Activated B cell treated with CpG ODN at 0.5 μM for 24 hours (primary cell): Measurements from ENCODE around the gene LRRD1. TPM values are rescaled to one million over a fixed set of nuclear protein-coding genes. Genes with fewer than 3 reads are reported as not detected.

Source experiments
- ATAC-seq: fragments of 200-7000 bp; cut with Tn5 transposase; one replicate; pipeline ENCODE4 v1.10.0; 2021; ENCODE audit warnings: low read depth, mild to moderate bottlenecking, moderate library complexity
- CTCF ChIA-PET: fragments of 350-600 bp; sonication (Branson Sonifier 250); formaldehyde crosslinking; loops from one replicate; lab custom pipeline; 2021; ENCODE audit warnings: antibody characterized with exemption; lab: Charles Lee
- POLR2A ChIA-PET: fragments of 350-600 bp; sonication (Branson Sonifier 250); formaldehyde crosslinking; loops from one replicate; lab custom pipeline; 2021; ENCODE audit warnings: antibody characterized with exemption; lab: Charles Lee
- DNase-seq: peaks from one replicate; pipeline ENCODE4 v3.0.0; 2022
- H3K27ac Mint-ChIP-seq: one replicate; pipeline ENCODE4 v1.8.0; 2020; ENCODE audit warnings: mixed read lengths
- H3K27me3 Mint-ChIP-seq: one replicate; pipeline ENCODE4 v1.8.0; 2021; ENCODE audit warnings: mixed read lengths
- H3K36me3 Mint-ChIP-seq: one replicate; pipeline ENCODE4 v1.8.0; 2021; ENCODE audit warnings: low read depth, mixed read lengths
- H3K4me1 Mint-ChIP-seq: one replicate; pipeline ENCODE4 v1.8.0; 2021; ENCODE audit warnings: mixed read lengths
- H3K4me3 Mint-ChIP-seq: one replicate; pipeline ENCODE4 v1.8.0; 2020; ENCODE audit warnings: mild to moderate bottlenecking, mixed read lengths
- H3K9me3 Mint-ChIP-seq: one replicate; pipeline ENCODE4 v1.8.0; 2020; ENCODE audit warnings: mixed read lengths
- intact Hi-C: fragments of 100-400 bp; cut with micrococcal nuclease; formaldehyde crosslinking; loops from one replicate; pipeline ENCODE4 v1.15.1; 2024
- total RNA-seq: library from RNA; stranded (reverse); gene quantifications from 2 replicates; pipeline ENCODE4 v1.2.3, GENCODE V29; 2022
- TF ChIP-seq, protein P1 (sequence below): fragments of 200-600 bp; IDR thresholded peaks from one replicate; pipeline ENCODE4 v1.8.0; 2022; ENCODE audit warnings: antibody characterized with exemption, mild to moderate bottlenecking

The LRRD1 gene
- not detected in 2 replicates for total RNA-seq

DNA sequence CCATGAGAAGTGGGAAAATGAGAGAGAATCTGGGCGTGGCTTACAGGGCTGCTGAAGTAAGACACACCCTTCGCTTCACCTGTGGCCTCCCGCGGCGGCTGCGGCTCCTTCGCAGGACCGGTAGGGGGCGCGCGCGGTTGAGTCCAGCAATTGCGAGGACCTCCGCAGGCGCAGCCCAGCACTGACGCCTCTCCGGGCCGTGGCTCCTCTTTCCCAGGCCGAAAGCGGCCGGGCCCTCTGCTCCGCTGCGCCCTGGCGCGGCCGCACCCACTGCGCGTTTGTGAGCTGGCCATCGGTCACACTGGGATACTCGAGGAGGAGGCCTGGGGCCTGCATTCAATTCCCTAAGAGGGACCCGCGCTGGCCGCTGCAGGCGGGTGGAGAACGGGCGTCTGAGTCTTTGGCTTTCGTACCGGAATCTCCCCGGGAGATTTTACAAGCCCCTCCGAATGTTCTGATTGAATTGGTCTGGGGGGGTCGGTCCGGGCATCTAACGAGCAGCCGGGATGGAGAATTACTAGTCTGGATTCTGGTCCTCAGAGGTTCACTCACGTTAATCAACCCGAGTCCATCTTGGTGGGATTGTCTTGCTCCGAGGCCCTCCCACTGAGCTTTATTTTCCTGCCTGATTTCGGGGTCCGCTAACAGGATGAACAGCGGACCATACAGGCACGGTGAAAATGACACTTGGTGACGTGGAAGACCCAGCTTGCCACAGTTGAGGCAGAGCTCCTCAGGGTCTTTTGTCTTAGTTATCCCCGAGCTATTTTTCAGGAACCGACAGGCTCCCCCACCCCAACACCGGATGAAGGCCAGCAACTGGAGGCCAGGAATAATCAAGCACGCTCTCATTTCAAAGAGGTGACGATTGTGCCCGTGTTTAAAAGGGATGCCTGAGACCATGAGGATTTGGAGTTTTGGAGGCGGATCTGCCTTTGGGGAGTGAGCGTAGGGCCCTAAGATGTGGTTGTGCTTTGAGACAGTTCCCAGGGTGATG, at the start of gene LRRD1:
LRRD1 (minus strand) TSS at position 215 of the 997 bp plus-strand sequence. CDS start 13,940 bp downstream, outside the sequence.
- TF ChIP-seq, protein P1, sequence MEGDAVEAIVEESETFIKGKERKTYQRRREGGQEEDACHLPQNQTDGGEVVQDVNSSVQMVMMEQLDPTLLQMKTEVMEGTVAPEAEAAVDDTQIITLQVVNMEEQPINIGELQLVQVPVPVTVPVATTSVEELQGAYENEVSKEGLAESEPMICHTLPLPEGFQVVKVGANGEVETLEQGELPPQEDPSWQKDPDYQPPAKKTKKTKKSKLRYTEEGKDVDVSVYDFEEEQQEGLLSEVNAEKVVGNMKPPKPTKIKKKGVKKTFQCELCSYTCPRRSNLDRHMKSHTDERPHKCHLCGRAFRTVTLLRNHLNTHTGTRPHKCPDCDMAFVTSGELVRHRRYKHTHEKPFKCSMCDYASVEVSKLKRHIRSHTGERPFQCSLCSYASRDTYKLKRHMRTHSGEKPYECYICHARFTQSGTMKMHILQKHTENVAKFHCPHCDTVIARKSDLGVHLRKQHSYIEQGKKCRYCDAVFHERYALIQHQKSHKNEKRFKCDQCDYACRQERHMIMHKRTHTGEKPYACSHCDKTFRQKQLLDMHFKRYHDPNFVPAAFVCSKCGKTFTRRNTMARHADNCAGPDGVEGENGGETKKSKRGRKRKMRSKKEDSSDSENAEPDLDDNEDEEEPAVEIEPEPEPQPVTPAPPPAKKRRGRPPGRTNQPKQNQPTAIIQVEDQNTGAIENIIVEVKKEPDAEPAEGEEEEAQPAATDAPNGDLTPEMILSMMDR = no peak
- no peaks in the 10 kb centered on the region for H3K27me3 Mint-ChIP-seq
- CTCF ChIA-PET = interaction anchor here (1.0 to 1.8 kb wide), 4 partner anchors 15 to 268 kb away, joined by 3 to 5 read pairs (median 4); partner anchors contain the start of genes ANKIB1, GATAD1 and KRIT1
- peak; percentile 100 for ATAC-seq
- POLR2A ChIA-PET = interaction anchor here (1.4 to 1.5 kb wide), 2 partner anchors 45 to 67 kb away, joined by 3 to 7 read pairs; partner anchors contain the start of genes ANKIB1, CYP51A1 and KRIT1
- no peak within 1 kb of the TSS for H3K27ac Mint-ChIP-seq
- no peaks in the 10 kb centered on the region for H3K36me3 Mint-ChIP-seq
- intact Hi-C loops = loop anchor here (1.0 to 2.0 kb wide), 3 partner anchors 44 to 268 kb away; partner anchors contain the start of genes ANKIB1, GATAD1 and KRIT1
- DNase-seq = peak; percentile 90
- peak within 1 kb of the TSS; percentile 82 for H3K4me3 Mint-ChIP-seq
- H3K4me1 Mint-ChIP-seq = peaks cover 11% of the 10 kb centered on the region
- H3K9me3 Mint-ChIP-seq = no peaks in the 10 kb centered on the region

GRCh38 chr7:92228742-92229141, 49.8 kb upstream of the LRRD1 start:
- DNase-seq = no peak
- TF ChIP-seq, protein P1 = no peak
- Mint-ChIP-seq H3K4me1 (no peaks in the 10 kb centered on the region), H3K9me3 (peaks cover 5% of the 10 kb centered on the region), H3K27ac (no peak overlapping the region), H3K27me3 (no peaks in the 10 kb centered on the region), H3K36me3 (peaks cover 73% of the 10 kb centered on the region), H3K4me3 (no peak overlapping the region)
- intact Hi-C loops = no loop called here
- CTCF ChIA-PET = no interaction called here
- no peak for ATAC-seq
- POLR2A ChIA-PET = no interaction called here

DNA sequence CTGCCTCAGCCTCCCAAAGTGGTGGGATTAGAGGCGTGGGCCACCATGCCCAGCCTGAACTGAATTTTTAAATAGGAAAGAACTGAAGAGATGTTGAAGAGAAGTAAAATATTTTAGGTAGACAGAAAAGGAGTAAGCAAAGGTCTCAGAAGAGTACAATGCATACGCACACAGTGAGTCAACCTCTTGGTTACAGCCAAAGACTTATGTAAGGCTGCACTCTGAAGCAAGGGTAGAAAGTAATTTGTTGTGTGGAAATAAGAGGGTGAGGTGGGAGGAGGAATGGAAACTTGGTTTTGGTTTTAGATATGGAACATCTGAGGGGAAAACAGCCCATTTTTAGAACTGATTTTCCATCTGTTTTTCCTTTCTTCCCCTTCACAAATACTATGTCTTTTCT, 49.2 kb upstream of the LRRD1 start:
- CTCF ChIA-PET = no interaction called here
- H3K27ac Mint-ChIP-seq = no peak overlapping the region
- H3K9me3 Mint-ChIP-seq = peaks cover 5% of the 10 kb centered on the region
- TF ChIP-seq, protein P1 = no peak
- no peaks in the 10 kb centered on the region for H3K27me3 Mint-ChIP-seq
- POLR2A ChIA-PET = no interaction called here
- DNase-seq (no peak), ATAC-seq (no peak)
- intact Hi-C loops = no loop called here
- H3K4me3 Mint-ChIP-seq = no peak overlapping the region
- H3K36me3 Mint-ChIP-seq = peaks cover 71% of the 10 kb centered on the region
- no peaks in the 10 kb centered on the region for H3K4me1 Mint-ChIP-seq

- CTCF ChIA-PET = no interaction called here
- Mint-ChIP-seq H3K36me3 (peaks cover 68% of the 10 kb centered on the region), H3K9me3 (peaks cover 5% of the 10 kb centered on the region), H3K4me3 (no peak overlapping the region), H3K4me1 (no peaks in the 10 kb centered on the region), H3K27me3 (no peaks in the 10 kb centered on the region), H3K27ac (no peak overlapping the region)
- POLR2A ChIA-PET = no interaction called here
- TF ChIP-seq, protein P1 = no peak
- DNase-seq (no peak), ATAC-seq (no peak)
- intact Hi-C loops = no loop called here
Observed at GRCh38 chr7:92226981-92227380, 48.0 kb upstream of the LRRD1 start.

DNA sequence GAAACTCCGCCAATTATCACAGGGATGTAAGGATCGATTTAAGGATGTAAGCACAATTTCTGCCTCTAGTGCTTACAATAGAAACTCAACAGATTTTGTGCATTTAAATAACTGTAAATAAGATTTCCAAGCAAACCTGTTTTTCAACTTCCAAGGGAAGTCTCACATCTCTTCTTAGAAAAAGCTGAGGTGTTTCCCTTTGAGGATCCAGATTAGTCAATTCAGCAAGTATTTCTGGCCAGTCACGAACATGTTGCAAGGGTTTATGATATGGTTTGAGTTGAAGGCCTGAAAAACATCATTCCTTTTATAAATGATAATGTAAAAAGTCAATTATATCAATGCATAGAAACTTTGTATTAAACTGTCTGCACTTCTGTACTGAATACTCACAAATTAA, 42.8 kb upstream of the LRRD1 start:
- ChIA-PET CTCF (no interaction called here), POLR2A (no interaction called here)
- no peaks in the 10 kb centered on the region for H3K27me3 Mint-ChIP-seq
- peaks cover 73% of the 10 kb centered on the region for H3K36me3 Mint-ChIP-seq
- DNase-seq (no peak), ATAC-seq (no peak)
- intact Hi-C loops = no loop called here
- TF ChIP-seq, protein P1 = no peak
- no peak overlapping the region for H3K27ac Mint-ChIP-seq
- H3K4me1 Mint-ChIP-seq = peaks cover 3% of the 10 kb centered on the region
- no peak overlapping the region for H3K4me3 Mint-ChIP-seq
- H3K9me3 Mint-ChIP-seq = no peaks in the 10 kb centered on the region
